Lower lobe of right lung (tissue), 2 donors: ENCODE results near the gene ZNF598. TPM values are rescaled to one million over a fixed set of nuclear protein-coding genes. Genes with fewer than 3 reads are reported as not detected.
A peak's percentile ranks its signal among the peaks of the same experiment; 100 is the strongest.

Experiments
- ATAC-seq, 2 donors: fragments of 200-7000 bp; cut with Tn5 transposase; one replicate each; pipeline ENCODE4 v1.9.1; 2020 to 2022; ENCODE audit warnings: mild to moderate bottlenecking in 2 of 2, moderate library complexity in 2 of 2
- DNase-seq: peaks from one replicate; pipeline ENCODE4 v3.0.0-alpha.2; 2020
- H3K27ac ChIP-seq: fragments of 200-600 bp; one replicate; pipeline ENCODE4 v1.8.0; 2022
- H3K27me3 ChIP-seq: fragments of 200-600 bp; one replicate; pipeline ENCODE4 v1.8.0; 2022; ENCODE audit warnings: low read depth
- H3K36me3 ChIP-seq: fragments of 200-600 bp; one replicate; pipeline ENCODE4 v1.8.0; 2022; ENCODE audit warnings: mild to moderate bottlenecking
- H3K4me1 ChIP-seq: fragments of 200-600 bp; one replicate; pipeline ENCODE4 v1.8.0; 2022
- H3K4me3 ChIP-seq: fragments of 200-600 bp; one replicate; pipeline ENCODE4 v1.8.0; 2022; ENCODE audit warnings: mild to moderate bottlenecking
- H3K9me3 ChIP-seq: fragments of 200-600 bp; one replicate; pipeline ENCODE4 v1.8.0; 2022
- CTCF ChIP-seq: fragments of 200-600 bp; IDR thresholded peaks from one replicate; pipeline ENCODE4 v1.8.0; 2022; ENCODE audit warnings: antibody characterized with exemption, mild to moderate bottlenecking
- intact Hi-C: fragments of 100-400 bp; cut with DNase I; formaldehyde crosslinking; loops from one replicate; pipeline ENCODE4 v1.11.0; 2022
- total RNA-seq: library from RNA; stranded (reverse); fragmentation: NEBNext Ultra II Directional; extraction: Animal tissue kit (Norgen Biotek cat#: 25700); gene quantifications from one replicate; pipeline ENCODE4 v1.2.1, GENCODE V29; 2021
- donor health status: DM: no; HTN: yes; CAD: no; lungs with severe emphysema.

The ZNF598 gene
- total RNA-seq, 1 donor from 2014 or later = 27.2 TPM

DNA sequence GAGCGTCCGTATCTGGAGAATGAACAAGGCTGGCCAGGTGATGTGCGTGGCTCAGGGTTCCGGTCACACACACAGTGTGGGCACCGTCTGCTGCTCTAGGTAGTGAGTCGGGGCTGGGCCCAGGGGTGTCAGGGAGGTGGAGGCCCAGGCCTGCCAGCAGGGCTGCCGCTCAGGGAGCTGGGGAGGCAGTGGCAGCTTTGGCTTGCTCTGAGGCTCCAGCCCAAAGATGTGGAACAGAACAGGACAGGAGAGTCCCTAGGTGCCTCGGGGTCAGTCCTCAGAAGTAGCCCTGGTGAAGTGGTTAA is 33.5 kb downstream of the ZNF598 start:
- H3K4me1 ChIP-seq = peaks cover 32% of the 10 kb centered on the region
- no peak for DNase-seq

DNA sequence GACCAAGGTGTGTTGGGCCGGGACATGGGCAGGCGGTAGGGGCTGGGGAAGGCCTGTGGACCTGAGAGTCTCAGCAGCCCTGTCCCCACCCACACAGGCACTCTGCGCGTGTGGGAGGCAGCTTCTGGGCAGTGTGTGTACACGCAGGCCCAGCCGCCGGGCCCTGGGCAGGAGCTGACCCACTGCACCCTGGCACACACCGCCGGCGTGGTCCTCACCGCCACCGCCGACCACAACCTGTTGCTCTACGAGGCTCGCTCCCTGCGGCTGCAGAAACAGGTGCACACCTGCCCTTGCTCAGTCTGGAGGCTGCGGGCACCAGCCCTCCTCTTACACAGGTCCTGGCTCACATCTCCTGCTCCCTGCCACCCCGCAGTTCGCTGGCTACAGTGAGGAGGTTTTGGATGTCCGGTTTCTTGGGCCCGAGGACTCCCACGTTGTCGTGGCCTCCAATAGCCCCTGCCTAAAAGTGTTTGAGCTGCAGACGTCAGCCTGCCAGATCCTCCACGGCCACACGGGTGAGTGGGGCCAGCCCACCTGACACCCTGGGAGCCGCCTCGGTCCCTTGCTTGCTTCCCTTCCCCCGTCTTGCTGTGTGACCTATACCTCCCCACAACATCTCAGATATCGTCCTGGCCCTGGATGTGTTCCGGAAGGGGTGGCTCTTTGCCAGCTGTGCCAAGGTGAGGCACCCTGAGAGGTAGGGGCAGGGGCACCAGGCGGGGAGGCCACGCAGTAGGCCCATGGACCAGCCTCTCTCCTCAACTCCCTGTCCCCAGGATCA is 34.0 kb downstream of the ZNF598 start:
- Histone ChIP-seq H3K4me3 (no peak overlapping the region), H3K27me3 (peaks cover 22% of the 10 kb centered on the region), H3K9me3 (no peaks in the 10 kb centered on the region), H3K4me1 (peaks cover 37% of the 10 kb centered on the region), H3K36me3 (peaks cover 45% of the 10 kb centered on the region), H3K27ac (no peak overlapping the region)
- intact Hi-C loops = no loop called here
- DNase-seq = peak; percentile 46
- no peak for TF ChIP-seq CTCF
- no peak for ATAC-seq

More for the DNA sequence above, 33.5 kb downstream of the ZNF598 start:
- H3K4me3 ChIP-seq = no peak overlapping the region
- TF ChIP-seq CTCF = no peak
- H3K9me3 ChIP-seq = no peaks in the 10 kb centered on the region
- ATAC-seq = no peak
- intact Hi-C loops = no loop called here
- H3K27me3 ChIP-seq = peaks cover 27% of the 10 kb centered on the region
- peaks cover 45% of the 10 kb centered on the region for H3K36me3 ChIP-seq
- no peak overlapping the region for H3K27ac ChIP-seq

- peaks cover 9% of the 10 kb centered on the region for H3K27me3 ChIP-seq
- DNase-seq (no peak), ATAC-seq (no peak)
- H3K36me3 ChIP-seq = peaks cover 45% of the 10 kb centered on the region
- no peak overlapping the region for H3K4me3 ChIP-seq
- no peaks in the 10 kb centered on the region for H3K9me3 ChIP-seq
- H3K4me1 ChIP-seq = peaks cover 31% of the 10 kb centered on the region
- intact Hi-C loops = no loop called here
- no peak for TF ChIP-seq CTCF
- H3K27ac ChIP-seq = no peak overlapping the region
Measured at GRCh38 chr16:1974157-1975070, 35.2 kb downstream of the ZNF598 start.

GRCh38 chr16:1973461-1974156 is 36.0 kb downstream of the ZNF598 start:
- no peak for DNase-seq
- Histone ChIP-seq H3K4me3 (no peak overlapping the region), H3K4me1 (peaks cover 29% of the 10 kb centered on the region), H3K36me3 (peaks cover 45% of the 10 kb centered on the region), H3K27ac (no peak overlapping the region), H3K27me3 (peaks cover 1% of the 10 kb centered on the region), H3K9me3 (no peaks in the 10 kb centered on the region)
- intact Hi-C loops = no loop called here
- no peak for TF ChIP-seq CTCF
- ATAC-seq = no peak

DNA sequence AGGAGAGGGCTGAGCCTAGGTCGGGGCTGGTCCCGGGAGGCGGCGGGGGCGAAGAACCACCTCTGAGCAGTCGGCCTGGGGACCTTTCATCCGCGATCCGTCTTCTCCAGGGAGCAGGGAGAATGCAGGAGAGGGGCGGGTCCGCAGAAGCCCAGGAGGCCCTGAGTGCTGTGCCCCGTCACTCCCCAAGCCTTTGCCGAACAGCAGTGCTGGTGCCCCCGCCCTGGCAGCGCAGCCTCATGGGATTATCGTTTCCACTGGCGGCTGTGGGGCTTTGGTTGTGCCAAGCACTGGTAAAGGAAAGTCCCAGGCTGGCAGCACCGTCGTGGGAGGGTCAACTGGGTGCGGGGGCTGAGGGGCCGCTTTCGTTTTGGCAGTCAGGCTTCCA is 37.1 kb downstream of the ZNF598 start:
- H3K36me3 ChIP-seq = peaks cover 35% of the 10 kb centered on the region
- no peak for TF ChIP-seq CTCF
- H3K4me3 ChIP-seq = peak overlapping the region; percentile 100
- H3K27ac ChIP-seq = peak overlapping the region; percentile 93
- no peaks in the 10 kb centered on the region for H3K27me3 ChIP-seq
- H3K9me3 ChIP-seq = no peaks in the 10 kb centered on the region
- peaks cover 27% of the 10 kb centered on the region for H3K4me1 ChIP-seq
- DNase-seq = no peak
- intact Hi-C loops = no loop called here
- peak in 1 of 2 donors; percentile 11 for ATAC-seq
